Measurements from ENCODE around the gene APOBEC3C. TPM values are rescaled to one million over a fixed set of nuclear protein-coding genes. Genes with fewer than 3 reads are reported as not detected.
"Not testable (repeated sequence)": the region's sequence is repeated elsewhere in the genome, so short reads cannot be mapped to it uniquely, and the experiment has no call there.

Gene APOBEC3C
- total and polyA plus RNA-seq, 2 experiments from 2014 or later, result 7.0 to 49.2 TPM

- H3K36me3 ChIP-seq (ENCODE audit: insufficient read depth); H3K9me3 Mint-ChIP-seq; H2AFZ ChIP-seq; H3K4me3 Mint-ChIP-seq; H3K27ac ChIP-seq (ENCODE audit: low read depth); ATAC-seq; H3K4me2 ChIP-seq; H3K27ac Mint-ChIP-seq; H3K4me3 ChIP-seq; H3K9me2 ChIP-seq (ENCODE audit: insufficient read depth); H3K27me3 ChIP-seq (ENCODE audit: insufficient read depth); DNase-seq (ENCODE audit: low spot score); H4K20me1 ChIP-seq (replicated peaks; ENCODE audit: insufficient read depth); H3K79me2 ChIP-seq (replicated peaks; ENCODE audit: insufficient read depth): not testable (repeated sequence)
- H3F3A ChIP-seq (replicated peaks; ENCODE audit: low read depth), result peaks cover 14% of the 10 kb centered on the region; the same call in 1 of the 2 replicates
- H3K4me1 ChIP-seq (ENCODE audit: insufficient read depth), result peaks cover 43% of the 10 kb centered on the region
- H3K36me3 Mint-ChIP-seq (ENCODE audit: low read depth), result peaks cover 10% of the 10 kb centered on the region; the same call in 2 of the 3 replicates
- peaks cover 55% of the 10 kb centered on the region for H3K4me1 Mint-ChIP-seq
- peaks cover 16% of the 10 kb centered on the region for H3K27me3 Mint-ChIP-seq (ENCODE audit: insufficient read depth, low read depth, poor library complexity)
Observed at GRCh38 chr22:39045136-39045535, 31.1 kb downstream of the APOBEC3C start.

GRCh38 chr22:39049486-39049885, 35.4 kb downstream of the APOBEC3C start:
- not testable (repeated sequence) for H2AFZ ChIP-seq; H3F3A ChIP-seq (replicated peaks; ENCODE audit: low read depth); H3K79me2 ChIP-seq (replicated peaks; ENCODE audit: insufficient read depth); DNase-seq (ENCODE audit: low spot score); ATAC-seq; H3K27ac ChIP-seq (ENCODE audit: low read depth); H3K9me2 ChIP-seq (ENCODE audit: insufficient read depth); H4K20me1 ChIP-seq (replicated peaks; ENCODE audit: insufficient read depth); H3K27me3 ChIP-seq (ENCODE audit: insufficient read depth); H3K4me3 Mint-ChIP-seq; H3K36me3 Mint-ChIP-seq (ENCODE audit: low read depth); H3K36me3 ChIP-seq (ENCODE audit: insufficient read depth); H3K9me3 Mint-ChIP-seq; H3K27ac Mint-ChIP-seq; H3K4me2 ChIP-seq; H3K4me3 ChIP-seq
- peaks cover 51% of the 10 kb centered on the region for H3K4me1 ChIP-seq (ENCODE audit: insufficient read depth)
- Mint-ChIP-seq H3K4me1 (peaks cover 59% of the 10 kb centered on the region), H3K27me3 (ENCODE audit: insufficient read depth, low read depth, poor library complexity) (peaks cover 14% of the 10 kb centered on the region)

GRCh38 chr22:39051844-39052495, 37.9 kb downstream of the APOBEC3C start:
- H3K4me3 ChIP-seq; H3K79me2 ChIP-seq (replicated peaks; ENCODE audit: insufficient read depth); H3K9me3 Mint-ChIP-seq; H3K27me3 ChIP-seq (ENCODE audit: insufficient read depth); H3K9me2 ChIP-seq (ENCODE audit: insufficient read depth); H3K4me3 Mint-ChIP-seq; H4K20me1 ChIP-seq (replicated peaks; ENCODE audit: insufficient read depth); H3F3A ChIP-seq (replicated peaks; ENCODE audit: low read depth); H3K27me3 Mint-ChIP-seq (ENCODE audit: insufficient read depth, low read depth, poor library complexity); H3K36me3 ChIP-seq (ENCODE audit: insufficient read depth); H2AFZ ChIP-seq; H3K36me3 Mint-ChIP-seq (ENCODE audit: low read depth): not testable (repeated sequence)
- DNase-seq (ENCODE audit: low spot score), result peak; percentile 45
- H3K4me1 Mint-ChIP-seq, result peaks cover 37% of the 10 kb centered on the region
- Histone ChIP-seq H3K27ac (ENCODE audit: low read depth) (0 out of 2 replicates have a peak overlapping the region, but pooled peaks have one; percentile 68), H3K4me1 (ENCODE audit: insufficient read depth) (peaks cover 37% of the 10 kb centered on the region), H3K4me2 (peak overlapping the region; percentile 52)
- ATAC-seq, result peak; percentile 79
- peak overlapping the region; percentile 86; the same call in 1 of the 2 replicates for H3K27ac Mint-ChIP-seq

GRCh38 chr22:39055658-39056057, 41.6 kb downstream of the APOBEC3C start:
- DNase-seq (ENCODE audit: low spot score) (no peak), ATAC-seq (no peak)
- Histone ChIP-seq H3K79me2 (replicated peaks; ENCODE audit: insufficient read depth) (no peaks in the 10 kb centered on the region), H3K9me2 (ENCODE audit: insufficient read depth) (peaks cover 4% of the 10 kb centered on the region; the same call in 1 of the 2 replicates), H3K27me3 (ENCODE audit: insufficient read depth) (no peaks in the 10 kb centered on the region), H4K20me1 (replicated peaks; ENCODE audit: insufficient read depth) (no peaks in the 10 kb centered on the region), H3K4me3 (no peak overlapping the region), H3K4me2 (no peak overlapping the region), H3K36me3 (ENCODE audit: insufficient read depth) (no peaks in the 10 kb centered on the region), H3K27ac (ENCODE audit: low read depth) (no peak overlapping the region), H3F3A (replicated peaks; ENCODE audit: low read depth) (no peaks in the 10 kb centered on the region), H2AFZ (no peak overlapping the region), H3K4me1 (ENCODE audit: insufficient read depth) (peaks cover 18% of the 10 kb centered on the region)
- no peak overlapping the region for H3K27ac Mint-ChIP-seq
- peaks cover 6% of the 10 kb centered on the region for H3K27me3 Mint-ChIP-seq (ENCODE audit: insufficient read depth, low read depth, poor library complexity)
- peaks cover 3% of the 10 kb centered on the region for H3K36me3 Mint-ChIP-seq (ENCODE audit: low read depth)
- H3K4me3 Mint-ChIP-seq, result no peak overlapping the region
- peaks cover 7% of the 10 kb centered on the region; the same call in 2 of the 3 replicates for H3K9me3 Mint-ChIP-seq
- H3K4me1 Mint-ChIP-seq, result peaks cover 21% of the 10 kb centered on the region
- TF ChIP-seq POLR2AphosphoS5 (IDR thresholded peaks at IDR 0.05; ENCODE audit: low read depth), result no peak
- no peak for TF ChIP-seq ZNF331 (CRISPR knock-in tag; IDR thresholded peaks at IDR 0.05; ENCODE audit: low read depth)
- no peak for TF ChIP-seq JUNB (IDR thresholded peaks at IDR 0.05; ENCODE audit: unreplicated experiment)
- TF ChIP-seq NANOG (IDR thresholded peaks at IDR 0.05; ENCODE audit: borderline replicate concordance), result no peak

- H3K4me1 ChIP-seq (ENCODE audit: insufficient read depth); H3K9me2 ChIP-seq (ENCODE audit: insufficient read depth); DNase-seq (ENCODE audit: low spot score); H3K36me3 Mint-ChIP-seq (ENCODE audit: low read depth); H3K4me1 Mint-ChIP-seq; H3K4me3 ChIP-seq; ATAC-seq; H3F3A ChIP-seq (replicated peaks; ENCODE audit: low read depth); H3K79me2 ChIP-seq (replicated peaks; ENCODE audit: insufficient read depth); H3K4me2 ChIP-seq; H4K20me1 ChIP-seq (replicated peaks; ENCODE audit: insufficient read depth); H3K36me3 ChIP-seq (ENCODE audit: insufficient read depth); H3K4me3 Mint-ChIP-seq; H3K9me3 Mint-ChIP-seq; H3K27me3 ChIP-seq (ENCODE audit: insufficient read depth); H2AFZ ChIP-seq; H3K27me3 Mint-ChIP-seq (ENCODE audit: insufficient read depth, low read depth, poor library complexity); H3K27ac ChIP-seq (ENCODE audit: low read depth); H3K27ac Mint-ChIP-seq: not testable (repeated sequence)
Observed at GRCh38 chr22:39061290-39061689, 47.2 kb downstream of the APOBEC3C start.

- not testable (repeated sequence) for ATAC-seq; DNase-seq (ENCODE audit: low spot score); H2AFZ ChIP-seq; H3K27me3 ChIP-seq (ENCODE audit: insufficient read depth); H3K27ac Mint-ChIP-seq; H3F3A ChIP-seq (replicated peaks; ENCODE audit: low read depth); H3K9me2 ChIP-seq (ENCODE audit: insufficient read depth); H3K27me3 Mint-ChIP-seq (ENCODE audit: insufficient read depth, low read depth, poor library complexity); H3K4me1 ChIP-seq (ENCODE audit: insufficient read depth); H4K20me1 ChIP-seq (replicated peaks; ENCODE audit: insufficient read depth); H3K9me3 Mint-ChIP-seq; H3K36me3 Mint-ChIP-seq (ENCODE audit: low read depth); H3K4me3 Mint-ChIP-seq; H3K4me1 Mint-ChIP-seq; H3K36me3 ChIP-seq (ENCODE audit: insufficient read depth); H3K27ac ChIP-seq (ENCODE audit: low read depth); H3K79me2 ChIP-seq (replicated peaks; ENCODE audit: insufficient read depth); H3K4me3 ChIP-seq; H3K4me2 ChIP-seq
Observed at GRCh38 chr22:39061951-39062350, 47.9 kb downstream of the APOBEC3C start.

Measured in GM23338 (cell line).